ENCODE measurements around the gene OGDH.

Gene OGDH

DNA sequence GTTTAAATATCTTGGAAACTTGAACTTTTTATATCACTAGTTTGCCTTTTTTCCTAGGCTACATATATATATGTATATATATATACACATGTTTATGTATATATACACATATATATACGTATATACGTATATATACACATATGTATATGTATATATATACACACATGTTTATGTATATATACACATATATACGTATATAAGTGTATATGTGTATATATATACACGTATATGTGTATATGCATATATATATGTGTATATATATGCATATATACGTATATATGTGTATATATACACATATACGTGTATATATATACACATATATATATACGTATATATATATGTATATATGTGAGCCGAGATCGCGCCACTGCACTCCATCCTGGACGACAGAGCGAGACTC is 10.1 kb downstream of the OGDH start:
- TF ChIP-seq EZH2 (optimal IDR thresholded peaks at IDR 0.05; ENCODE audit: low read depth, low read length) (no peak), EZH2phosphoT487 (IDR thresholded peaks at IDR 0.05; ENCODE audit: low read length) (no peak)
- TF ChIP-seq, protein P1, sequence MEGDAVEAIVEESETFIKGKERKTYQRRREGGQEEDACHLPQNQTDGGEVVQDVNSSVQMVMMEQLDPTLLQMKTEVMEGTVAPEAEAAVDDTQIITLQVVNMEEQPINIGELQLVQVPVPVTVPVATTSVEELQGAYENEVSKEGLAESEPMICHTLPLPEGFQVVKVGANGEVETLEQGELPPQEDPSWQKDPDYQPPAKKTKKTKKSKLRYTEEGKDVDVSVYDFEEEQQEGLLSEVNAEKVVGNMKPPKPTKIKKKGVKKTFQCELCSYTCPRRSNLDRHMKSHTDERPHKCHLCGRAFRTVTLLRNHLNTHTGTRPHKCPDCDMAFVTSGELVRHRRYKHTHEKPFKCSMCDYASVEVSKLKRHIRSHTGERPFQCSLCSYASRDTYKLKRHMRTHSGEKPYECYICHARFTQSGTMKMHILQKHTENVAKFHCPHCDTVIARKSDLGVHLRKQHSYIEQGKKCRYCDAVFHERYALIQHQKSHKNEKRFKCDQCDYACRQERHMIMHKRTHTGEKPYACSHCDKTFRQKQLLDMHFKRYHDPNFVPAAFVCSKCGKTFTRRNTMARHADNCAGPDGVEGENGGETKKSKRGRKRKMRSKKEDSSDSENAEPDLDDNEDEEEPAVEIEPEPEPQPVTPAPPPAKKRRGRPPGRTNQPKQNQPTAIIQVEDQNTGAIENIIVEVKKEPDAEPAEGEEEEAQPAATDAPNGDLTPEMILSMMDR (IDR thresholded peaks at IDR 0.05; ENCODE audit: low read length), result no peak
- peaks cover 10% of the 10 kb centered on the region; the same call in 1 of the 2 replicates for H4K20me1 ChIP-seq (ENCODE audit: insufficient read depth, low read length)
- H3K9me3 ChIP-seq (replicated peaks; ENCODE audit: insufficient read depth, low read length), result no peaks in the 10 kb centered on the region
- H3K27ac ChIP-seq (ENCODE audit: low read length), result no peak overlapping the region
- DNase-seq, result no peak
- peaks cover 8% of the 10 kb centered on the region; the same call in 1 of the 2 replicates for H3F3A ChIP-seq (ENCODE audit: insufficient read depth, low read length)
- no peak overlapping the region for H2AFZ ChIP-seq (ENCODE audit: low read length)
- no peaks in the 10 kb centered on the region for H3K9me2 ChIP-seq (replicated peaks; ENCODE audit: insufficient read depth, low read length)
- no peak overlapping the region for H3K4me3 ChIP-seq (ENCODE audit: low read length)
- H3K4me2 ChIP-seq (ENCODE audit: low read depth, low read length), result no peak overlapping the region
- H3K27me3 ChIP-seq (replicated peaks; ENCODE audit: insufficient read depth, low read length), result no peaks in the 10 kb centered on the region
- peaks cover 97% of the 10 kb centered on the region for H3K79me2 ChIP-seq (ENCODE audit: low read length)
- H3K9ac ChIP-seq (ENCODE audit: low read length), result no peak overlapping the region
- H3K36me3 ChIP-seq (replicated peaks; ENCODE audit: insufficient read depth, low read length), result peaks cover 8% of the 10 kb centered on the region; the same call in 1 of the 2 replicates
- H3K4me1 ChIP-seq (ENCODE audit: low read length), result peaks cover 15% of the 10 kb centered on the region

DNA sequence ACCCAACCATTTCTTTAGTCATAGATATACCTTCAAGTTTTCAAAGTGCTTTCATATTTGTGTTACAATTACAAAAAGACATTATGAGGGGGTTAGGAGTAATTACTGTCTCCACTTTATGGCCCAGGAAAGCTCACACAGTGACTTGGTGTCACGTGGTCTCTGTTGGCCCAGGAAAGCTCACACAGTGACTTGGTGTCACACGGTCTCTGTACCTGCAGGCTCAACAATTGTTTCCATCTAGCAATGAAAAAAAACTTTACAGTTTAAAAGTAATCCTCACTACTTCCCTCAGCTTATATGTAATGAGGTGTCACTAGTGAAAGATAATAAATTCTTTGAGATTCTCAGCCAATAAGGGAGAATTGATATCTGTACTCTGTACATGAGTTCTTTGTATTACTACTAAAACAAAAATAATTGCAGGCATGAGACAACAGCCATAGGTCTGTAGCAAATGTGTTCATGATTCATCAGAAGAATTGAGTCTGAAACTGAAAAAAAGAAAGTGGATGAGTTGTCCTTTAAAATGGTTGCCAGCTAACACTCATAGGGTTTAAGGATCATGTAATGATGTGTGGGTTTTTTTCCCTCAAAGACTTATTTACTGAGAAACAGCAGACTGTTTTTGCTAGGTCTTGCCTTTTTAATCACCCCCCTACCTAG is 10.9 kb downstream of the OGDH start:
- H3K4me3 ChIP-seq (ENCODE audit: low read length), result no peak overlapping the region
- peaks cover 22% of the 10 kb centered on the region for H3K4me1 ChIP-seq (ENCODE audit: low read length)
- peaks cover 10% of the 10 kb centered on the region; the same call in 1 of the 2 replicates for H4K20me1 ChIP-seq (ENCODE audit: insufficient read depth, low read length)
- H3K9ac ChIP-seq (ENCODE audit: low read length), result no peak overlapping the region
- 0 out of 2 replicates have a peak overlapping the region, but pooled peaks have one; percentile 11 for H3K4me2 ChIP-seq (ENCODE audit: low read depth, low read length)
- H3K9me2 ChIP-seq (replicated peaks; ENCODE audit: insufficient read depth, low read length), result no peaks in the 10 kb centered on the region
- H3K27me3 ChIP-seq (replicated peaks; ENCODE audit: insufficient read depth, low read length), result no peaks in the 10 kb centered on the region
- peaks cover 8% of the 10 kb centered on the region; the same call in 1 of the 2 replicates for H3K36me3 ChIP-seq (replicated peaks; ENCODE audit: insufficient read depth, low read length)
- H3K9me3 ChIP-seq (replicated peaks; ENCODE audit: insufficient read depth, low read length), result no peaks in the 10 kb centered on the region
- peak overlapping the region; percentile 30; the same call in 1 of the 2 replicates for H3K27ac ChIP-seq (ENCODE audit: low read length)
- TF ChIP-seq EZH2phosphoT487 (IDR thresholded peaks at IDR 0.05; ENCODE audit: low read length) (no peak), EZH2 (optimal IDR thresholded peaks at IDR 0.05; ENCODE audit: low read depth, low read length) (no peak)
- TF ChIP-seq, protein P1 (IDR thresholded peaks at IDR 0.05; ENCODE audit: low read length), result no peak
- DNase-seq, result no peak
- peaks cover 16% of the 10 kb centered on the region for H3F3A ChIP-seq (ENCODE audit: insufficient read depth, low read length)
- no peak overlapping the region for H2AFZ ChIP-seq (ENCODE audit: low read length)
- peaks cover 97% of the 10 kb centered on the region for H3K79me2 ChIP-seq (ENCODE audit: low read length)

DNA sequence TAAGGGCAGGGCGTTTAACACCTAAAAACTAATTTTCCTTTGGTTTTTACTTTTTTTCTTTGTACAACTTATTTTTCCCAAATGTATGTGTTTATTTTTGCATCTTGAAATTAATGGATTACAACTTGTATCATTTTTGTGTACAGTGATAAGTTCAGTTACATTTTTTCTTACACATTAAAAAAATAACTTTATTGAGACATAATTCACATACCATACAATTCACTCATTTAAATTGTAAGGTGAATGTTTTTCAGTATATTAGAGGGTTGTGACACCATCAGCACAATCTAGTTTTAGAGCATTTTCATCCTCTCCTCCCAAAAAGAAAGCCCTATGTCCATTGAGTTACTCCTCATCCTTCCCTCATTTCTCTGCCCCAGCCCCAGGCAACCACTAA is 11.6 kb downstream of the OGDH start:
- H3K27me3 ChIP-seq (replicated peaks; ENCODE audit: insufficient read depth, low read length), result no peaks in the 10 kb centered on the region
- no peak for DNase-seq
- no peaks in the 10 kb centered on the region for H3K9me2 ChIP-seq (replicated peaks; ENCODE audit: insufficient read depth, low read length)
- H3K4me2 ChIP-seq (ENCODE audit: low read depth, low read length), result 0 out of 2 replicates have a peak overlapping the region, but pooled peaks have one; percentile 11
- H4K20me1 ChIP-seq (ENCODE audit: insufficient read depth, low read length), result peaks cover 10% of the 10 kb centered on the region; the same call in 1 of the 2 replicates
- H3K4me3 ChIP-seq (ENCODE audit: low read length), result no peak overlapping the region
- H3K4me1 ChIP-seq (ENCODE audit: low read length), result peaks cover 29% of the 10 kb centered on the region
- no peak overlapping the region for H3K9ac ChIP-seq (ENCODE audit: low read length)
- H3F3A ChIP-seq (ENCODE audit: insufficient read depth, low read length), result peaks cover 22% of the 10 kb centered on the region
- H3K79me2 ChIP-seq (ENCODE audit: low read length), result peaks cover 97% of the 10 kb centered on the region
- H3K27ac ChIP-seq (ENCODE audit: low read length), result no peak overlapping the region
- TF ChIP-seq, protein P1 (IDR thresholded peaks at IDR 0.05; ENCODE audit: low read length), result no peak
- TF ChIP-seq EZH2 (optimal IDR thresholded peaks at IDR 0.05; ENCODE audit: low read depth, low read length) (no peak), EZH2phosphoT487 (IDR thresholded peaks at IDR 0.05; ENCODE audit: low read length) (no peak)
- H2AFZ ChIP-seq (ENCODE audit: low read length), result no peak overlapping the region
- peaks cover 8% of the 10 kb centered on the region; the same call in 1 of the 2 replicates for H3K36me3 ChIP-seq (replicated peaks; ENCODE audit: insufficient read depth, low read length)
- H3K9me3 ChIP-seq (replicated peaks; ENCODE audit: insufficient read depth, low read length), result no peaks in the 10 kb centered on the region
